CD4-positive, alpha-beta T cell treated with Interleukin-10 for 1 hour (primary cell): ENCODE results near the gene GBX2.

ENCODE experiments used
- DNase-seq: peaks from one replicate; pipeline ENCODE4 v3.0.0-alpha.2; 2020

GBX2 gene

DNA sequence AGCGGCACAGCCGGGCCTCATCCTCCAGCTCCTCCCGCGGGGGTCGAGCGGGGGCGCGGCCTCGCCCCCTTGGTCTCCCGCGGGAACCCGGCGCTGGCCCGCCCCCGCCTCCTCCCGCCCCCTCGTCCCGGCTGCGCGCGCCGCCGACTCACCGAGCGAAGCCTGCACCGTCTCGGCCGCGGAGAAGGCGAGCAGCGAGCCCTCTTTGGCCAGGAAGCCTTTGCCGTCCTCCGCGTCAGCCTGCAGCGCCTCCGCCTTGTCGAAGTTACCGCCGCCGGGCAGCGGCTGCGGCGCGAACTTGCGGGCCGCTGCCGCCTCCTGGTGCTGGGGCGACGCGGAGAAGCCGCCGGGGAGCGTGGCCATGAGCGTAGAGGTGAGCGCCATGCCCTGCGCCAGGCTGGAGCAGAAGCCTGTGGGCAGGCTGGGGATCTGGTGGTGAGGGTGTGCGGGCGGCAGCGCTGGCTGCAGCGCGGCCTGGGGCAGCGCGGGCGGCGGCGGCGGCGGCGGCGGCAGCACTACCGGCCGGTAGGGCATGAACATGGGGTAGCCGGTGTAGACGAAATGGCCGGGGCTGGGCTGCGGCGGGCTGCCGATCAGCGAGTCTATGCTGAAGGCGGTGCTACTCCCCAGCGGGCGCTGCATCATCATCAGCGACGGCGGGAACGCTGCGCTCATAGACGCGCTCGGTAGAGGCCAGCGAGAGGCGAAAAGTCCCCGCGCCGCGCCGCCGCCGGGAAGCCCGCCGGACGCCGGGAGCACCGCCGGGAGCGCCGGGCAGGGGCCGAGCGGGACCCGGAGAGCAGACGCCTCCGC is 683 bp downstream of the GBX2 start:
- DNase-seq: no peak

DNA sequence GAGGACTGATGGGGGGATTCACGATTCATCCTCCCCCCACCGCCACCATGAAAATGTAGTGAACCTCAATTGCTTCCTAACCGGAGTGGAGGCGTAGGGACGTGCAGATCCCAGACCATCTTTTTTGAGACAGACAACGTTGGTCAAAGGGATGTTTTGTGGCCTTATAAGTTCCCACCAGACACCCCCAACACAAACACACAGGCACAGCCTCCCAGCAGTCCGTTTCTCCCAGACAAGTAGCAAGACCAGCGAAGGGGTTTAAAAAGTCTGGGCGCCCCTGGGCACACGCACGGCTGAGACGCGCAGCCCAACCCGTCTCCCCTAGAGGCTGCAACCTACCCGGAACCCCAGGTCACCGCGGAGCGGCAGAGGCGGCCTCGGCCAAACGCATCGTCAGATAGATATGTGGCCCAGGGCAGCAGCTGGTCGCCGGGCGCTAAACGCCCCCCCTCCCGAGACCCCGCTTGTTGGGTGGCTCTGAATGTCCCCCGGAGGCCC is 1.3 kb downstream of the GBX2 start:
- DNase-seq: no peak

DNA sequence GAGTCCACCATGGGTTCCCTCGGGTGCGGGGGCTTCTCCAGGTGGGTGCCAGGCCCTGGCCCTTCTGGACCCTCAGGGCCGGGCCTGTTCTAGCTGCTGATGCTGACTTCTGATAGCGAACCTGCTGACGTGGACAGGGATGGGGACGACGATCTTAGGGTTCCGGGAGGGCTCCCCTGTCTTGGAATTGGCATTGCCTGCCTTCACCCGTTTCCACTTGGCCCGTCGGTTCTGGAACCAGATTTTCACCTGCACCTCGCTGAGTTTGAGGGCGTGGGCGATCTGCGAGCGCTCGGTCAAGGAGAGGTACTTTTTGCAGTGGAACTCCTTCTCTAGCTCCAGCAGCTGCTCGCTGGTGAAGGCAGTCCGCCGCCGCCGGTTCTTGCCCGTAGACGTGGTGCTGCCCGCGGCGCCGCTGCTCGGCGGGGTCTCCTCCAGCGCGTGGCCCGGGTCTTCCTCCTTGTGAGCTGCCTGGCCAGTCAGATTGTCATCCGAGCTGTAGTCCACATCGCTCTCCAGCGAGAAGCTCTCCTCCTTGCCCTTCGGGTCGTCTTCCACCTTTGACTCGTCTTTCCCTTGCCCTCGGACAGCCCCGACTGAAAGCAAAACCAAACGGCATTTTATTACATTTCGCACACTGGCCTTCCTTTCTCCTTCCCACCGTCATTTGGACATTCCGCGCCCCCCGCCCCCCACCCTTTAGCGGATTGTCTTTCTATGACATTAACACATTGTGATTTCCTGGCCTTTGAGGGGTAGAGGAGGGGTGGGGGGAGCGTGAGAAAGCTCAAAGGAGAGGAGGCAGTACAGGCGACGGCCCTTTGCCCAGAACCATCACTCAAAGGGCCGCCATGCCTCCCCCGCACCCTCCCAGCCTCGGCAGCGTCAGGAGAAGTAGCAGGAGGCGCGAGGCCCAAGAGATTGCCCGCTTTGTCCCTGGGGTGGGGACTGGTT is 2.1 kb downstream of the GBX2 start:
- DNase-seq: no peak

DNA sequence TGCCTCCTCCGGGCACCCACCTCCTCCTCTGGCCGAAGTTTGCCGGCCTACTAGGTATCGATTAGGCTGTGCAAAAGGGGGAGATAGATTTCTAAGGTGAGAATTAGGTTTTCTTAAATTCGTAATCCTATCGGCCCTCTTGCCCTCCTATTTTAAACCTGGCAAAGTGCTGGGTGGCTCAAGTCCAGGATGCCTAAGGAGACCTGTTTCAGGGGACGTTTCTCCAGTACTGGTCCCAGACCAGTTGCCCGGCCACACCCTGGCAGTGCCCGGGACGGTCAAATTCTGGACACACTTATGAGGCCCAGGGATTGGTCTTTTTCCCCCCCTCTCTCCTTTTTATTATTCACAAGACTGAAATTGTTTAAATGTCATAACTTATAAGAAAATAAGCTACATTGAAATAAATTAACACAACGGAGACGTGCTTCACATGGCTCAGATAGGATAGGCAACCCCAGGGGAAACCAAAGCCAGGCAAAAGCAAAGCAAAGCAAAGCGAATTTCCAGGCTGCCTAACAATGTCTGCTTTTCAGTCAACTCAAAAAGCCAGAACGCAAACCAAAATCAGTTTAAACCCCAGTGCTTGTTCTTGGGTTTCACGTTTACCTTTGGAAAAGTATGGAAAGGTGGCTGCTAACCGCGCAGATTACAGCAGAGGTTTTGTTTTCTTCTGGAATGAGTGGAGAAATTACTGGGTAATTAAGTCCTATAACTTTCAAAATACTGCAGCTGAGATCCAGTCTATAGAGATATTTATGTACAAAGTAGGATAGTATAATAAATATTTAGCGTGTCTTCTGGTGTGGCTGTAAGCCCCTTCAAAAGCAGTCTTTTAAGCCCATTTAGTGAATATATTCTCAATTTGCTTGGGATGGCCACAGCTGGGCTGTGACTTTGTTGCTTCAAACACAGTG is 3.0 kb downstream of the GBX2 start:
- no peak for DNase-seq

DNA sequence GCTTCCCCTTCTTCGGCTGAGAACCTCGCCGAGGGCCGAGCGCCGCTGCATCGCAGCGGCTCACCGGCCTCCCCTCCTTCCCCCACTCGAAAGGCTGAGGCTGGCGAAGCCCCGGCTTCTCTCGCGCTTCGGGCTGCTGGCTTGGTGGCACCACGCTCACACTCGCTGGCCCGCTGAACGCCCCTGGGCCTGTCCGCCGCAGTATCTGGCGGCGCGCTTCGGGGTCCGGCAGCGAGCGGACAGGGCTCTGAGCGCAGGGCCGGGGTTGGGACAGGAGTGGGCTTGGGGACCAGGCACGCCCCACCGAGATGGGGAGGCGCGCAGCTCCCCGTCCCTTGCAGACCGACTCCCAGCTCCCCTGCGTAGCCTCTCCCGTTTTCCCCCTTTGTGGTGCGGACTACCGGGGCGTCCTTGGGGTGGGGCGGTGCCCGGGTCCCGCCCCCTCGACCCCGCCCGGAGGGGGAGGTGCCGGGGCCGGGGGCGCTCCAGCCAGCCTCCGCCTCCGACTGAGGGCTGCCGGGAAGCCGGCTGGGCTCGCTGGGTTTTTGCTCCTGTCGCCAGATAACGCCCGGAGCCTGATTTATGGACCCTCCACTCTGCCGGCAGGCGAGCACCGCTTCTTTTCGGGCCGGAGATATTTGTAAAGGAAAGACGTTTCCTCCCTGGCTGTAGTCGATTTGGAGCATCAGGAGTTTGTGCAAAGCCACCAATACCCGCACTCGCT is 3.8 kb downstream of the GBX2 start:
- DNase-seq: no peak

DNA sequence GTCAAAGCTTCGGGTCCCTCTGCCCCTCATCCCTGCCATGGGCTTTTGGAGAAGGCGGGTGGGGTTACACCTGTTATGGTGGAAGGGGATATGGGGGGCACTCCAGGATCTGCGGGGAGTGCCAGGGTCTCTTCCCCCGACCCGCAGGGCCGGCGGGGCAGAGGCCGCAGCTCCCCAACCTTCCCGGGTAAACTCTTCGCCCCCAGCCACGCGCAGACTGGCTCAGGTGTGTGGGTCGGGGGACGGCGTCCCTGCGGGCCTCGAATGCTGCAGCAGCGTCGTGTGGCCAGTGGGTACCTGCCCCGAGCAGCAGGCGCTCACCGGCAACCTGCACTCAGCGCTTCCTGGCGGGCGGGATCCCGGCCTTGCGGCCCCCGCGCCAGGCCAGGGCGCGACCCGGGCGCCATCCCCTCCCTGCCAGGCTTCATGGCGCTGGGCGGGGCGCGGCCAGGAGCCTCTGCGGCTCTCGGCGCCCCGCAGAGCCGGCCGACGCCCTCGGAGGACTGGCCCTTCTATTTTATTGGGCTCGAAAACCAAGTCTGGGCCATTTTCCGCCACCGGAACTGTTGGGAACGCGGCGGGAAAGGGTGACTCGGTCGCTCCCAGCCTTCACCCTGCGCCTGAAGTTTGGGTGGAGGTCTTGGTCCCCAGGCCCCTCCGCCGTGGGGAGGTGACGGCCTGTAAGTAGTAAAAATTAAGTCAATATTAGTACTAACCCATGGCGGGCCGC is 4.5 kb downstream of the GBX2 start:
- no peak for DNase-seq

DNA sequence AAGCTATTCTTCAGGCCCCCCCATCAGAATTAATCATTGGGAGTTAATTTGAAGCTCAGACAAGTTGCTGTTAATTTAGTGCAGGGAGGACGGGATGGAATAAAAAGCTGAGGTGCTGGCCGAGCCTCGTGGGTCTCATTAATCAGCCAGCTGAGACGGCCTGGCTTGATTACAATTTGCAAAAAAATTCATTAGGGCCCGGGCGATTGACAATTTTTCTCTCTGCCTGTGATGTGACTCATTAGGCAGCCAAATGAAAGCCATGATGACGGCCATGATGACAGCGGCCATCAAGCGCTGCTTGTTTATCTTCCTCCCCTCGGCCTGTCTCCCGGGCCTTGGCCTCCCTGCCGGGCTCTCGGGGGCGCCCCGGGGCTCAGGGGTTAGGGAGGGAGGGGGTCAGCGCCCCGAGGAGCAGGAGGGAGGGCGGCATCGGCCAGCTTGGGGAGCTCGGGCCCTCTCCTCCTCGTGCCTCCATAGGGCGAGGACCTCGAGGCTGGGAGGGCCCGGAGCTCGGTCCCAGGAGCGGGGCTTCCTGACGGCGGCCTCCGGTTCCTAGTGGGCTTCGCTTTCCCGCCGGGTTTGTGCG is 5.2 kb downstream of the GBX2 start:
- DNase-seq: no peak

DNA sequence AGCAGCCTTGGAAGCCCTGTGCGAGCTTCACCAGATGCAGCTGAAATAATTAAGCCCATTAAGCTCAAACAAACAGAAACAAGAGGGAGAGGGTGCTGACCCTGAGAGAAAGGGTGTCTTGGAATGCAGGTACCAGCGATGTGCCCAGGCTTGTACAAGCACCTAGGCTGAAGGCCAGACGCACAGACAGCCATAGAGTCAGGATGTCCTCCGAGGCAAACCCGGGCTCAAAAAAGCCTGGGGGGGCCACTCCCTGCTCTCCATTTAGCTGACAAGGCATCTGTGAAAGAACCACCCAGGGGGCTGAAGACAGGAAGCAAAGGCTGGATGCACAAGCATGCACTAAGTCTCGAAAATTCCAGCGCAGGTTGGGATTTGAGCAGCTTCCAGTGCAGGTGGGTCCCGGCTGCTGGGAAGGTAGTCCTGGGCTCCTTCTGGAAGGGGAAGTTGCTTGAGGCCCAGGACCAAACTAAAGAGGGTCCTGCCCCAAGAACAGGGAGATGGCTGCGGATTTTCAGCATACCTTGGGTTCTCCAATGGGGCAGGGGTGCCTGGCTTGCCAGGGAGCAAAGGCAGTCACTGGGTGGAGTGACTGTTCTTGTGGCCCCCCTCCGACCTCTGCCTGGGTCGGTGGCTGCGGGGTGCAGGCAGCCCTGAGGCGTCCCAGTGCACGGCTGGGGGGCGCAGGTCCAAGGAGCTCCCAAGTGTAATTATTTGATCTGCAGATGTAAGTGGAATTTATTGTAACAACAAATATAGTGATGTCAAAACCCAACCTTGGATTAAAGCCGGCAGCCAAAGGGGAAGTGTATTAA is 5.9 kb downstream of the GBX2 start:
- DNase-seq: no peak

DNA sequence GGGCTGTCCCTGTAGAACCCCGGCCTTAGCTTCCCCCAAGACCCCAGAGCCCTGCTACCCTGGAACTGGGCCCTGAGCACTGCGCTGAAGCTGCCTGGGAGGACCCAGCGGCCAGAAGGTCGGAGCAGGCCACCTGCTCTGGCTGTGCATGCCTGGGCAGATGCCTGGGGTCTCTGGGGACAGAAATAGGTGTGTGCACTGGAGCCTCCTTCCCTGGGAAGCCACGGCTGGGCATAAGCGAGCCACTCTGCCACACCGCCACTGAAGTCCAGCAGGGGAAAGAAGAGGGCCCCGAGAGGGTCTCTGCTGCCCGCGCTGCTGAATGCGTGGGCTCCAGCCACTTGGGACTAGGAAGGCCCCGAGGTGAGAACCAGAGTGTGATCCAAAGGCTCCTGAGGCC is 6.7 kb downstream of the GBX2 start:
- no peak for DNase-seq

DNA sequence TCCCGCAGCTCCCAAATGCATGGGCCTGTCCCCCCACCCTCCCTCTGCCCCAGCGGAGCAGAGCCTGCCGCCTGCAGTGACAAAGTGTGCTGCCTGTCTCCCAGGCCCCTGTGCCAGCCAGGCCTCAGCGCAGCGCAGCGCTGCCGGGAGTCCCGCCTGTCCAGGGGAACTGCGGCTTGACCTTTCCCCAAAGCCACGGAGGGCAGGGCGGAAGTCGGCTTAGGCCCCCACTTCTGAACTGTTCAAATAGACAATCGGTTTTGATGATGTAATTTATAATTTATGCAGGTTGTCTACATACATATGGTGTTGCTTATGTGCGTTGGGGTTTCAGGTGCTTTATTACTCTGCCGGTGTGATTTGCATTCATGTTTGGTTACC is 7.1 kb downstream of the GBX2 start:
- no peak for DNase-seq

DNA sequence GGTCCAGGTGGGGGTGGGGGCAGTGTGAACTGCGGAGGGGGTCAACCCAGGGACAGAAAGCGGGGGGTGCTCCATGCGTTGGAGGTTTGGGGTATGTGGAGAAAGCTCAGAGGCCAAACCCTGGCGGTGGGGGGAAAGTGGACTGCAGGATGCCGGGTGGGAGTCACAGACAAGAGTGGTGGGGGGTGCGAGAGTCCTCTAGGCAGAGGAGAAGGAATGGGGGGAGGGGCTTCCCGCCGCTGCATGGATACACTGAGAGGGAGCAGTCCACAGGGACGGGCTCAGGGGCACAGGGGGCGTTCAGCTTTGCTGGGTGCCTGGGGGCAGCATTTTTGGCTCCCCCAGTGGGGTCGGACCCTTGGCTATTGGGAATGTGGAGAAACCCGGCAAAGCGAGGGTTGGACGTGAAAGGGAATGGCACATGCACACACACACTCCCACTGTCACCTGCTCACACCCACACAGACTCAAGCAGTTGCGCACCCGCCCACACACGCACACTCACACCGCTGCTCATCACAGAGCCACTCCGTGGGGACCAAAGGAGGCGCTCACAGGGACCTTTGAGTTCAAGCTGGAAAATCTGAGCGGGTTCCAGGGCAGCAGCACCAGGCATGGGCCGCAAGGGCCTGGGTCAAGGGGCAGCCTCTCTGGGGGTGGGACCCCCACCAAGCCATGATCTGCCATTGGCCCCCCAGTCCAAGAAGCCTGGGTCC is 7.7 kb downstream of the GBX2 start:
- DNase-seq: no peak

DNA sequence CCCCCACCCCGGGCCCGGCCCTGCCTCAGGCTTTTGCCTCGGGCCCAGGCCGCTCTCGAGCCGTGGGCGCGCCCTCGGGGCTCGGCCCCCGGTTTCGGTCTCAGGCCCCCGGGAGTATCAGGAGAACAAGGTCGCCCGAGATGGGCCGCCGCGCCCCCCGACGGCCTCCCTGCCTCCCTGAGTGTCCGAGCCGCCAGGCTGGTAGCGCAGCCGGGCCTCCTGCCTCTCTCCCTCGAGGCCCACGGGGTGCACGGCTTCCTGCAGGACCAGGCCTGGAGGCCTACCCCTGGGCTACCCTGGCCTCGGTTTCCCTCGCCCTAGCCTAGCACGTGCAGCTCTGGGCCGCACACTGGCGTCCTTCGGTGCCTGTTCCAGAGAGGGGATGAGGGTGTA is 8.4 kb downstream of the GBX2 start:
- DNase-seq: no peak

DNA sequence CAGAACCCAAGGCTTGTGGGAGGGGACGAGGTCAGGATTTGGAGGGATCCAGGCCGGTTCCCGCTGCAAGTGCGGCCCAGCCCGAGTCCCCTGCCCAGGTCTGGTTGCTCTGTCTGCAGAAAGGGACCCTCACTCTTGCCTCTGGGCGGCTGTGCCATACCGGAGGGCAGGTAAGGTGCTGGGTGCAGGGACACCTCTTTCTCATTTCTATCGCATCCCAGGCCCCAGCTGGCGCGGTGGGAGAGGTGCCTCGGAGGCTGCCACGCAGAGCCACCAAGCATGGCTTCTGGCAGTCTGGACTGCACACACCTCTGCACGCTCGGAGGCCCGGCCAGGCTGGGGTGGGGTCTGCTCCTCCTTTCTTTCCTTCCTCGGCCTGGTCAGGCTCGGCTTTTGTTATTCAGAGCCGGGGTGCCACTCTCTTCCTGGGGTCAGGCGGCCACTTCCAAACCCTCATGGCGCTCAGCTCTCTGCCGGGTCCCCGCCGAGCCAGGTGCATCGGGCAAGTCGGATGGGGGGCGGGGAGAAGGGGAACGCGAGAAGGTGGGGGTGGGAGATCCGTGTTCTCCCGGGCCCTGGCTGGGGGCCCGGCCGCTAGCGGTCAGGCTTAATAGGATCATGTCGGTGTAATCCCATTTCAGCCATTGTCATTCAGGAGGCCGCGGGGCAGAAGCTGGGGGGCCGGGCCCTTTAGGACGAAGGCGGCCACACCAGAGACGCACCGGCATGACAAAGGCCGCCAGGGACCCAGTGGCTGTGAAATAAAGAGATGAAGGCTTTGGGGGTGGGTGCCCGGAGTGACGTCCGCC is 9.0 kb downstream of the GBX2 start:
- no peak for DNase-seq

DNA sequence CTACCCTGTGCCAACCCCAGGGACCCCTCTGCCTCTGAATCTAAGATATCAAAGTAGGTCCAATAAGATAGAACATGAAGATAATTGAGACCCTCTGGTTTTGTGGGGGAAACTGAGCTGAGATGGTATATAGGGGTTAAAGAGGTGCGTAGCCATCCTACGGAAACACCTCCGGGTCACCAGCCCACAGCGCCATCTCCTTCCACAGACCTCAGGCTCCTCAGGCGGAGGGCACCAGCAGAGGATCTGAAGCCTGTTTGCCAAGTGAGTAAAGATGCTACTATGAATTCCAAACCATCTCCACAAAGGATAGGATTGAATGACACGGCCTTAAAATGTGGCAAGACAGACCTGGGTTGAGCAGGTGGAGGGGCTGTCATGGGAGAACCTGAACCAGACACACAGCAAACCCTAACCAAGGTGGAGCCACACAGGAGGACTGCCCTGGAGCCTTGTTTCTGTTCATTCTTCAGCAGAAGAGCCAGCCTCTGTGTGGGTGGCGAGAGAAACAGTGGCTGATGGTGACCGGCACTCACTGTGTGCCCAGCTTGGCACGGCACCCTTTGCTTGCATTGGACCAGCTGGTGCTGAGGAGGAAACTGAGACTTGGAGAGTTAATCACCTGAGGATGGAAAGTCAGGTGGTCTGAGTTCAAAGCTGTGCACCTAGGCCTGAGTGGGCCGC is 10.2 kb downstream of the GBX2 start:
- no peak for DNase-seq

DNA sequence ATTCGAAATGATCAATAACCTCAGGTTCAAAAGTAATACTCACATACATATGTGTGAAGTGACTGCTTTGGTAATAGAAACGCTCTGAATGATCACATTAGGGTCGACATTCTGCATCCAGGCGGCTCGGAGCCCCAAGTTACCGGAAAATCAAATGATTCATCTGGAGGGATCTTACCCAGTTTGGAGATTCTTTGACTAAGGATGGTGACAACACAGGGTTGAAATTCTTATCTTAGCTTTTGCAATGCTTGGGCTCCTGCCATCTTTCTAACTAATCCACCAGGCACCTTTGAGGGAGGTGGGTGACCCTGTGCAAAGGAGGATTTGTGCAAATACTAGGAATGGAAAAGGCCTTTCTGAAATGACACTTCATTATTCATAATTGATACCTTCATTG is 10.8 kb downstream of the GBX2 start:
- DNase-seq: no peak

DNA sequence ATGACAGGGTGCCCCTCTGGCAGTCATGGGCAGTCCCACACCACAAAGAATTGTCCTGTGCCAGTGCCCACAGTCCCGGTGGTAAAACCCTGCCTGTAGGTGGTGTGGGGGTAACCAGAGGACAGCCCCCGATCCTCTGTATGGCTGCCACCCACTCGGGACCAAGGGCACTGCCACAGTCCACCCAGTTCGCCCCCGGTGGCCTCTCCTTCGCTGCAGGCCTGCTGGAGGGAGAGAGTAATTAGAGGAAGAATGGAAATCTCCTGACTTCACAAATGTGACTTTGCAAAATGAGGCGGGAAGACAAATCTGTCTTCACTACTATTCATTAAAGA is 11.4 kb downstream of the GBX2 start:
- DNase-seq: no peak

DNA sequence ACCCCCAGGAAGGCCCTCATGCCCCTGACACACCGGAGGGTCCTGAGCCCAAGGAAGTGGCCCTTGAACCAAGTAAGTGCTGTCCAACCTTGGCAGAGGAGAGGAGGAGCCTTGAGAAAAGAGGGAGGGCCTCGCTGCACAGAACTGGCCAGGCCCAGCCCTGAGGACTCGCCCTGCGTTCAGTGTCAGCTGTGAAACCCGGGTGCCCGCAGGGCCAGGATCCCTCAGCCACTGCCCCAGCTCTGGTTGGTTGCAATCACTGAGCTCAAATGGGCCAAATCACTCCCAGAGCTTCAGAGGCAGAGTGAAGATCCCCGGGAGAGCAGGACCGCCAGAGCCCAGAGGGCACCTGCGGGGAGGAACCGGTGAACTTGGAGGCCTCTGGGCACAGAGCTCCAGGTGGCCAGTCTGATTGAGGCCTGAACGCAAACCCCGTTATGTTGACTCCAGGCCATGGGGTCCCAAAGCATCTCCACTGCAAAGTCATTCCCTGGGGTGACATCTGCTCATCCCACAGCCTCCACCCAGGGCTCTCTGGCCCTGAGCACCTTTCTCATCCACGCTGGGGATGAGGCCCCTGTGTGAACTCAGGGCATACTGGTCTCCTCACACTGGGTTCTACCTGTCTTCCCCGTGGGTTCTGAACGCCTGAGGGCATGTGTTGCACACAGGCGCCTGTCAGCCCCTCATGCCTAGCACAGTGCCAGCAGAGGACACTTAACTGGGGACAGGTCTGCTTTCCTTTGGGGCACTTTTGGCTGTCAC is 11.9 kb downstream of the GBX2 start:
- DNase-seq: no peak
